Activated CD8-positive, alpha-beta memory T cell treated with anti-CD3 and anti-CD28 coated beads, Interleukin-2, amount 10 ng/mL, durations not matched to agents 7 days and 5 days (primary cell): ENCODE results near the gene MAST4. TPM values are rescaled to one million over a fixed set of nuclear protein-coding genes. Genes with fewer than 3 reads are reported as not detected.

Experiments
- ATAC-seq: fragments of 150-1000 bp; cut with Tn5 transposase; one replicate; pipeline ENCODE4 v1.10.0; 2021; ENCODE audit warnings: moderate library complexity
- CTCF ChIA-PET: fragments of 350-600 bp; sonication (Branson Sonifier 250); formaldehyde crosslinking; loops from one replicate; lab custom pipeline; 2021; ENCODE audit warnings: antibody characterized with exemption; lab: Charles Lee
- DNase-seq: peaks from one replicate; pipeline ENCODE4 v3.0.0-alpha.2; 2020
- H3K27ac Mint-ChIP-seq: one replicate; pipeline ENCODE4 v1.8.0; 2021; ENCODE audit warnings: mild to moderate bottlenecking, mixed read lengths
- H3K27me3 Mint-ChIP-seq: one replicate; pipeline ENCODE4 v1.8.0; 2021; ENCODE audit warnings: mixed read lengths
- H3K36me3 Mint-ChIP-seq: one replicate; pipeline ENCODE4 v1.8.0; 2021; ENCODE audit warnings: mild to moderate bottlenecking, mixed read lengths
- H3K4me1 Mint-ChIP-seq: one replicate; pipeline ENCODE4 v1.8.0; 2021; ENCODE audit warnings: mixed read lengths
- H3K4me3 Mint-ChIP-seq: one replicate; pipeline ENCODE4 v1.8.0; 2021; ENCODE audit warnings: mild to moderate bottlenecking, moderate library complexity, mixed read lengths
- H3K9me3 Mint-ChIP-seq: one replicate; pipeline ENCODE4 v1.8.0; 2022; ENCODE audit warnings: low read depth, mixed read lengths
- total RNA-seq, 2 experiments: library from RNA; stranded (reverse); gene quantifications; one replicate each; pipeline ENCODE4 v1.2.3, GENCODE V29; 2021

The MAST4 gene
- total RNA-seq, 2 experiments from 2014 or later, result 21.6 to 25.2 TPM

- peak; percentile 58 for ATAC-seq
- CTCF ChIA-PET, result no interaction called here
These were observed 469.0 kb downstream of the MAST4 start for GRCh38 chr5:67065237-67065636.

GRCh38 chr5:67065696-67066095 is 469.5 kb downstream of the MAST4 start:
- CTCF ChIA-PET, result interaction anchor here (1.5 kb wide), 1 partner anchor 77 kb away, joined by 3 read pairs; no protein-coding TSS in a partner anchor
- Mint-ChIP-seq H3K4me3 (no peak overlapping the region), H3K36me3 (peaks cover 10% of the 10 kb centered on the region), H3K4me1 (peaks cover 8% of the 10 kb centered on the region), H3K27me3 (no peaks in the 10 kb centered on the region), H3K27ac (no peak overlapping the region), H3K9me3 (no peaks in the 10 kb centered on the region)
- DNase-seq, result no peak
- no peak for ATAC-seq

More at GRCh38 chr5:67065237-67065636, 469.0 kb downstream of the MAST4 start:
- Mint-ChIP-seq H3K4me3 (no peak overlapping the region), H3K4me1 (peaks cover 8% of the 10 kb centered on the region), H3K9me3 (no peaks in the 10 kb centered on the region), H3K27me3 (no peaks in the 10 kb centered on the region), H3K36me3 (peaks cover 10% of the 10 kb centered on the region), H3K27ac (no peak overlapping the region)
- DNase-seq, result peak; percentile 66

GRCh38 chr5:67066815-67067214 is 470.6 kb downstream of the MAST4 start:
- no peak for ATAC-seq
- Mint-ChIP-seq H3K27me3 (no peaks in the 10 kb centered on the region), H3K36me3 (peaks cover 7% of the 10 kb centered on the region), H3K4me1 (peaks cover 8% of the 10 kb centered on the region), H3K4me3 (no peak overlapping the region), H3K27ac (no peak overlapping the region), H3K9me3 (no peaks in the 10 kb centered on the region)
- CTCF ChIA-PET, result interaction anchor here (1.2 to 1.5 kb wide), 3 partner anchors 17 to 99 kb away, joined by 3 read pairs; no protein-coding TSS in a partner anchor
- DNase-seq, result no peak

- H3K27me3 Mint-ChIP-seq, result no peaks in the 10 kb centered on the region
- H3K27ac Mint-ChIP-seq, result no peak overlapping the region
- H3K4me3 Mint-ChIP-seq, result no peak overlapping the region
- DNase-seq, result no peak
- peaks cover 5% of the 10 kb centered on the region for H3K4me1 Mint-ChIP-seq
- no peak for ATAC-seq
- H3K9me3 Mint-ChIP-seq, result no peaks in the 10 kb centered on the region
- H3K36me3 Mint-ChIP-seq, result no peaks in the 10 kb centered on the region
- CTCF ChIA-PET, result no interaction called here
These were observed 477.0 kb downstream of the MAST4 start for GRCh38 chr5:67073045-67073680.

- Mint-ChIP-seq H3K36me3 (no peaks in the 10 kb centered on the region), H3K27ac (no peak overlapping the region), H3K9me3 (no peaks in the 10 kb centered on the region), H3K4me1 (peaks cover 6% of the 10 kb centered on the region), H3K4me3 (no peak overlapping the region), H3K27me3 (no peaks in the 10 kb centered on the region)
- ATAC-seq (no peak), DNase-seq (no peak)
- CTCF ChIA-PET, result no interaction called here
These were observed 481.1 kb downstream of the MAST4 start for GRCh38 chr5:67077296-67077695.

GRCh38 chr5:67081261-67081660 is 485.1 kb downstream of the MAST4 start:
- DNase-seq, result no peak
- Mint-ChIP-seq H3K9me3 (no peaks in the 10 kb centered on the region), H3K27ac (no peak overlapping the region), H3K4me3 (no peak overlapping the region), H3K36me3 (no peaks in the 10 kb centered on the region), H3K27me3 (peaks cover 2% of the 10 kb centered on the region), H3K4me1 (peaks cover 7% of the 10 kb centered on the region)
- CTCF ChIA-PET, result no interaction called here
- no peak for ATAC-seq

- Mint-ChIP-seq H3K4me1 (peaks cover 7% of the 10 kb centered on the region), H3K27ac (no peak overlapping the region), H3K9me3 (no peaks in the 10 kb centered on the region), H3K4me3 (no peak overlapping the region), H3K36me3 (no peaks in the 10 kb centered on the region), H3K27me3 (peaks cover 2% of the 10 kb centered on the region)
- CTCF ChIA-PET, result no interaction called here
- ATAC-seq (no peak), DNase-seq (no peak)
These were observed 486.7 kb downstream of the MAST4 start for GRCh38 chr5:67082941-67083340.

- ATAC-seq (no peak), DNase-seq (no peak)
- CTCF ChIA-PET, result no interaction called here
- Mint-ChIP-seq H3K9me3 (no peaks in the 10 kb centered on the region), H3K36me3 (peaks cover 1% of the 10 kb centered on the region), H3K27me3 (peaks cover 2% of the 10 kb centered on the region), H3K4me1 (peaks cover 7% of the 10 kb centered on the region), H3K4me3 (no peak overlapping the region), H3K27ac (no peak overlapping the region)
These were observed 489.4 kb downstream of the MAST4 start for GRCh38 chr5:67085616-67086015.

GRCh38 chr5:67089200-67089725 is 493.1 kb downstream of the MAST4 start:
- Mint-ChIP-seq H3K4me3 (no peak overlapping the region), H3K27me3 (no peaks in the 10 kb centered on the region), H3K9me3 (no peaks in the 10 kb centered on the region), H3K4me1 (no peaks in the 10 kb centered on the region), H3K27ac (no peak overlapping the region), H3K36me3 (peaks cover 3% of the 10 kb centered on the region)
- no peak for DNase-seq
- no peak for ATAC-seq
- CTCF ChIA-PET, result no interaction called here

- ATAC-seq, result no peak
- CTCF ChIA-PET, result no interaction called here
- H3K27ac Mint-ChIP-seq, result no peak overlapping the region
These were observed 493.8 kb downstream of the MAST4 start for GRCh38 chr5:67090040-67090439.

GRCh38 chr5:67090593-67090992 is 494.4 kb downstream of the MAST4 start:
- Mint-ChIP-seq H3K9me3 (no peaks in the 10 kb centered on the region), H3K27me3 (no peaks in the 10 kb centered on the region), H3K4me3 (no peak overlapping the region), H3K4me1 (no peaks in the 10 kb centered on the region), H3K27ac (no peak overlapping the region), H3K36me3 (peaks cover 5% of the 10 kb centered on the region)
- ATAC-seq, result no peak
- no peak for DNase-seq
- CTCF ChIA-PET, result no interaction called here

More at GRCh38 chr5:67090040-67090439, 493.8 kb downstream of the MAST4 start:
- DNase-seq, result no peak
- Mint-ChIP-seq H3K27me3 (no peaks in the 10 kb centered on the region), H3K4me1 (no peaks in the 10 kb centered on the region), H3K4me3 (no peak overlapping the region), H3K36me3 (peaks cover 5% of the 10 kb centered on the region), H3K9me3 (no peaks in the 10 kb centered on the region)

- Mint-ChIP-seq H3K4me1 (no peaks in the 10 kb centered on the region), H3K36me3 (peaks cover 5% of the 10 kb centered on the region), H3K27me3 (no peaks in the 10 kb centered on the region), H3K27ac (no peak overlapping the region), H3K4me3 (no peak overlapping the region), H3K9me3 (no peaks in the 10 kb centered on the region)
- CTCF ChIA-PET, result no interaction called here
- no peak for ATAC-seq
- no peak for DNase-seq
These were observed 496.3 kb downstream of the MAST4 start for GRCh38 chr5:67092535-67092934.

GRCh38 chr5:67093279-67093678 is 497.1 kb downstream of the MAST4 start:
- H3K27ac Mint-ChIP-seq, result no peak overlapping the region
- no peak for ATAC-seq

More at GRCh38 chr5:67093279-67093678, 497.1 kb downstream of the MAST4 start:
- peaks cover 5% of the 10 kb centered on the region for H3K36me3 Mint-ChIP-seq
- no peaks in the 10 kb centered on the region for H3K27me3 Mint-ChIP-seq
- no peak overlapping the region for H3K4me3 Mint-ChIP-seq
- CTCF ChIA-PET, result no interaction called here
- H3K4me1 Mint-ChIP-seq, result no peaks in the 10 kb centered on the region
- H3K9me3 Mint-ChIP-seq, result no peaks in the 10 kb centered on the region
- no peak for DNase-seq
